HG02763 (cell line): Measurements from ENCODE around the gene HAND2.

ENCODE experiments used
- ATAC-seq: cut with Tn5 transposase; IDR thresholded peaks from one replicate; pipeline ENCODE4 v1.9.1; 2021; ENCODE audit warnings: mild to moderate bottlenecking, moderate library complexity; ENCODE audit not compliant: unreplicated experiment

HAND2 gene

DNA sequence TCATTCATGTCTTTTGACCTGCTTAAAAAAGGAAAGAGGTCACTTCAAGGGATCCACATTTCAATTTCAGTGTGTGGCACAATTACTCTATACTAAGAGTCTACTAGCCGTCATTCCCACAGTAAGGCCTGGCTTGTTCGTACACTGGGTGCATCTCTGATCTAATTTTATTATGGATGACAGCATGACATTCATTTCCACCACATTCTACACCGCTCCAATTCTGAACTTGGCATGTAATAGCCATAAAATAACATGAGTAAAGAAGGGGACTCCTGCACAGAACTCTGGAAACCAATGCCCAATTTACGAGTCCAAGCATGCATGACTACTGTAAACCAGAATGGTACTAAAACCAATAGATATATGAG is 51.1 kb downstream of the HAND2 start:
- ATAC-seq: no peak

DNA sequence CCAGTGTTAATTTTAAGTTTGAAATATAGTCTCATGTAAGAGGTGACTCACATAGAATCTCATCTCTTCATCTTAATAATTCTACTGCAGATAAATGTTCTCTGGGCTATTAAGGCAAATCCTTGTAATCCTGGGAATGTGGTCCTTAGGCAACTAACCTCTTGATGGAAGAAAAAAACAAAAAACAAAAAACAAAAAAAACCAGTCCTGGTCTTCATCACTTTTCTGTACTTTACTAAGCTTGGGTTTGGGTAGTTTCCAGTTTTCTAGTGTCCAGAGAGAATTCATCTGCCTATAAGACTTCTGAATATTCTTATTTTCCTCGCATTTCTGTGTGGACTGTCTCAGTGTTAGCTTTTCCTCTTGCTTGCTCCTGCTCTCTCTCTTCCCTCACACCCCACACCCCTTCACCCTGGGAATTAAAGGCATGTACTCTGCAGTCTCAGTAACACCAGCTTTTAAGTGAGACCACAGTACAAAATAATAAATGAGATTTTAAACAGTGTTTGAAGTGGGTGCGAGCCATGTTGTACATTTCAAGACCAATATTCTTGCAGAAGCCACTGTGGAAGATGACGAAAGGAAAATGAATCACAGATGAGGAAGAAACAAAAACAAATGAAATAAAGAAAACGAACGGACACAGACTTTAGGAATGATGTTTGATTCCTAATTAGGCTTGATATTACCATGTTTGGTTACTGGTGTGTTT is 51.7 kb downstream of the HAND2 start:
- no peak for ATAC-seq

DNA sequence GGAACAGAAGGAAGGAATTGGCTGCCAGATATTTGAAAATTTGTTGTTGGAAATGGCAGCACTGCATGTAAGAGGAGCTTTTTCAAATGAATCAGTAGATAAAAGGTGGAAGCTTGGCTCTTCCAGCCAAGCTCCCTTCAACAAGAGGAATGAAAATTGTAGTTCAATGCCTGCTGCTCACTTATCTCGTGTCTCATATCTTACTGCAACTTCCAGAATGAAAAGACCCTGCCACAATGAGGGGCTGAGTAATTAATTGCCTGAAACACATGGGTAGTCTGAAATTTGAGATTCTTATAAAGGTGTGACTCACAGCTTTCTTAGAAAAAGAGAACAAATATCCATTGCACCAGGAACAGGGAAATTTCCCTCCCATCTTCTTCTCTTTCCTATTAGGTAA is 53.0 kb downstream of the HAND2 start:
- ATAC-seq: no peak
